WTC11 (cell line): ENCODE results near the gene NAV2. TPM values are rescaled to one million over a fixed set of nuclear protein-coding genes. Genes with fewer than 3 reads are reported as not detected.

Experiments
- ATAC-seq: fragments of 200-7000 bp; cut with Tn5 transposase; 2 replicates; pipeline ENCODE4 v1.10.0; 2021; ENCODE audit warnings: mild to moderate bottlenecking, moderate library complexity
- CTCF ChIA-PET: fragments of 300-600 bp; sonication (Branson Sonifier 250); formaldehyde crosslinking; loops from one replicate; lab custom pipeline; 2021; ENCODE audit warnings: antibody characterized with exemption; lab: Charles Lee
- POLR2A ChIA-PET: fragments of 350-600 bp; sonication (Branson Sonifier 250); formaldehyde crosslinking; loops from one replicate; lab custom pipeline; 2021; ENCODE audit warnings: antibody characterized with exemption; lab: Charles Lee
- DNase-seq: peaks from one replicate; pipeline ENCODE4 v3.0.0; 2021; ENCODE audit warnings: low spot score
- H3K27ac Mint-ChIP-seq: 2 replicates; pipeline ENCODE4 v1.8.0; 2021; ENCODE audit warnings: mixed read lengths
- H3K27me3 Mint-ChIP-seq: 2 replicates; pipeline ENCODE4 v1.8.0; 2021; ENCODE audit warnings: low read depth, mild to moderate bottlenecking, moderate library complexity, mixed read lengths
- H3K36me3 Mint-ChIP-seq: 2 replicates; pipeline ENCODE4 v1.8.0; 2021; ENCODE audit warnings: mixed read lengths
- H3K4me1 Mint-ChIP-seq: 2 replicates; pipeline ENCODE4 v1.8.0; 2022; ENCODE audit warnings: mixed read lengths
- H3K4me3 Mint-ChIP-seq: 2 replicates; pipeline ENCODE4 v1.8.0; 2021; ENCODE audit warnings: mild to moderate bottlenecking, moderate library complexity, mixed read lengths
- H3K9me3 Mint-ChIP-seq: 2 replicates; pipeline ENCODE4 v1.8.0; 2021; ENCODE audit warnings: mixed read lengths
- CREM ChIP-seq: sonication (generic); formaldehyde crosslinking; IDR thresholded peaks from 2 replicates; pipeline ENCODE4 v1.8.1; 2022; ENCODE audit warnings: mild to moderate bottlenecking, missing genetic modification reagents, moderate library complexity
- E2F5 ChIP-seq: sonication (generic); formaldehyde crosslinking; IDR thresholded peaks from 2 replicates; pipeline ENCODE4 v1.8.1; 2022; ENCODE audit warnings: mild to moderate bottlenecking, moderate library complexity, missing genetic modification reagents
- FOXJ3 ChIP-seq: sonication (generic); formaldehyde crosslinking; IDR thresholded peaks from 2 replicates; pipeline ENCODE4 v1.9.0; 2021; ENCODE audit warnings: missing genetic modification reagents, mild to moderate bottlenecking, borderline replicate concordance
- IRF2 ChIP-seq: sonication (generic); formaldehyde crosslinking; IDR thresholded peaks from 2 replicates; pipeline ENCODE4 v1.8.0; 2022; ENCODE audit warnings: low read depth, missing genetic modification reagents, borderline replicate concordance
- JAZF1 ChIP-seq: fragments of 250-450 bp; sonication (Bioruptor Pico); IDR thresholded peaks from 2 replicates; pipeline ENCODE4 v1.9.0; 2021; ENCODE audit warnings: moderate library complexity, mild to moderate bottlenecking, inconsistent platforms
- KAT7 ChIP-seq: sonication (generic); formaldehyde crosslinking; IDR thresholded peaks from 2 replicates; pipeline ENCODE4 v1.8.1; 2023; ENCODE audit warnings: missing genetic modification reagents, mild to moderate bottlenecking, borderline replicate concordance
- MXD4 ChIP-seq: fragments of 250-450 bp; sonication (Bioruptor Pico); IDR thresholded peaks from 2 replicates; pipeline ENCODE4 v1.8.0; 2021; ENCODE audit warnings: mild to moderate bottlenecking, moderate library complexity, borderline replicate concordance
- NFATC4 ChIP-seq: fragments of 250-450 bp; sonication (Bioruptor Pico); IDR thresholded peaks from 2 replicates; pipeline ENCODE4 v1.9.0; 2021; ENCODE audit warnings: mild to moderate bottlenecking
- NFE2L1 ChIP-seq: sonication (generic); formaldehyde crosslinking; IDR thresholded peaks from 2 replicates; pipeline ENCODE4 v1.8.1; 2023; ENCODE audit warnings: missing genetic modification reagents
- NR1H2 ChIP-seq: sonication (generic); formaldehyde crosslinking; IDR thresholded peaks from 2 replicates; pipeline ENCODE4 v1.9.0; 2021; ENCODE audit warnings: mild to moderate bottlenecking, moderate library complexity, missing genetic modification reagents
- NR2C2 ChIP-seq: sonication (generic); formaldehyde crosslinking; IDR thresholded peaks from 2 replicates; pipeline ENCODE4 v1.8.0; 2022; ENCODE audit warnings: mild to moderate bottlenecking, missing genetic modification reagents
- SP1 ChIP-seq: sonication (generic); formaldehyde crosslinking; conservative IDR thresholded peaks from 2 replicates; pipeline ENCODE4 v1.8.1; 2022; ENCODE audit warnings: missing genetic modification reagents
- TP53 ChIP-seq: sonication (generic); formaldehyde crosslinking; IDR thresholded peaks from 2 replicates; pipeline ENCODE4 v1.8.1; 2023; ENCODE audit warnings: mild to moderate bottlenecking, missing genetic modification reagents
- USF1 ChIP-seq: sonication (generic); formaldehyde crosslinking; IDR thresholded peaks from 2 replicates; pipeline ENCODE4 v1.8.0; 2022; ENCODE audit warnings: mild to moderate bottlenecking, missing genetic modification reagents
- ZNF121 ChIP-seq: sonication (generic); formaldehyde crosslinking; IDR thresholded peaks from 2 replicates; pipeline ENCODE4 v1.8.0; 2023; ENCODE audit warnings: missing genetic modification reagents
- ZNF138 ChIP-seq: sonication (generic); formaldehyde crosslinking; conservative IDR thresholded peaks from 2 replicates; pipeline ENCODE4 v1.8.1; 2022; ENCODE audit warnings: mild to moderate bottlenecking, moderate library complexity, missing genetic modification reagents
- ZNF317 ChIP-seq: sonication (generic); formaldehyde crosslinking; IDR thresholded peaks from 2 replicates; pipeline ENCODE4 v1.8.1; 2023; ENCODE audit warnings: low read depth, mild to moderate bottlenecking, moderate library complexity, missing genetic modification reagents, borderline replicate concordance
- ZNF671 ChIP-seq: fragments of 250-450 bp; sonication (Bioruptor Pico); IDR thresholded peaks from 2 replicates; pipeline ENCODE4 v1.8.0; 2021; ENCODE audit warnings: mild to moderate bottlenecking
- total RNA-seq: library from RNA; stranded (reverse); gene quantifications from 3 replicates; pipeline ENCODE4 v1.2.3, GENCODE V29; 2021
- TF ChIP-seq, protein P1 (sequence below): sonication (generic); formaldehyde crosslinking; IDR thresholded peaks from 2 replicates; pipeline ENCODE4 v1.8.0; 2022; ENCODE audit warnings: mild to moderate bottlenecking, missing genetic modification reagents
- TF ChIP-seq, protein P2 (sequence below): sonication (generic); formaldehyde crosslinking; IDR thresholded peaks from 2 replicates; pipeline ENCODE4 v1.8.1; 2023; ENCODE audit warnings: mild to moderate bottlenecking, missing genetic modification reagents
- TF ChIP-seq, protein P3 (sequence below): fragments of 250-450 bp; sonication (Bioruptor Pico); conservative IDR thresholded peaks from 2 replicates; pipeline ENCODE4 v1.9.0; 2021; ENCODE audit warnings: mild to moderate bottlenecking
- TF ChIP-seq, protein P4 (sequence below): sonication (generic); formaldehyde crosslinking; IDR thresholded peaks from 2 replicates; pipeline ENCODE4 v1.8.1; 2023; ENCODE audit warnings: mild to moderate bottlenecking, missing genetic modification reagents, moderate library complexity
- TF ChIP-seq, protein P5 (sequence below): sonication (generic); formaldehyde crosslinking; IDR thresholded peaks from 2 replicates; pipeline ENCODE4 v1.8.1; 2022; ENCODE audit warnings: mild to moderate bottlenecking, missing genetic modification reagents, moderate library complexity, borderline replicate concordance
- TF ChIP-seq, protein P6 (sequence below): fragments of 250-450 bp; sonication (Bioruptor Pico); IDR thresholded peaks from 2 replicates; pipeline ENCODE4 v1.8.0; 2021; ENCODE audit warnings: mild to moderate bottlenecking

Gene NAV2
- total RNA-seq, 1 experiment from 2014 or later = 42.8 TPM

DNA sequence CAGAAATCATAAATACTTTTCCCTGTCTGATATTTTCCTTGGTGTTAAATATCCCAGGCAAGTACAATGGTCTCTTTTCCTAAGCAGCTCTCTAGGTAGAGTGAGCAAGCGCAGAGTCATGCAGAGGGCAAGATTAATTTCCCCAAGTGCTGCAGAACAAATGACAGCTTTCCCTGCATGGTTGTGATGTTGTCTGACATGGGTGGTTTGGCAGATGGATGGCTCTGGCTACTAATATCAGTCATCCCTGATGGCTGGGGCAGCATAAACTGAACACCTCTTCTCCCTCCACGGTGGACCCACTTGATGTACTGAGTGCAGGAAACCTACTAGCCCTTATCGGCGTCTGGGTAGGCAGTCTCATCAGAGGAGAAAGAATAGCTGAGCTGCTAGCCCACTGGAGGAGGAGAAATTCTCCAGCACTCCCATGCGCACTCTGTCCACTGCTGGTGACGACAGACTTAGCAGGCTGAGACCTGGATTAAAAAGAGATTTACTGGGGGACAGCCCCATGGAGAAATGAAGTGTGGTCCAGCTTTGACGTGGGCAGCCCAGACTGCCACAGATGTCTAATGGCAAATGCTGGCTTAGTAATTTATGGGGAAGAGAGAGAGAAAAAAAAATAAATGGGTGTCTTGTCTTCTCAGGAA, 244.8 kb downstream of the NAV2 start:
- ATAC-seq = no peak
- Mint-ChIP-seq H3K27ac (peak overlapping the region; percentile 59; the same call in 1 of the 2 replicates), H3K4me1 (peaks cover 41% of the 10 kb centered on the region), H3K36me3 (peaks cover 12% of the 10 kb centered on the region; the same call in 1 of the 2 replicates), H3K27me3 (no peaks in the 10 kb centered on the region), H3K4me3 (no peak overlapping the region), H3K9me3 (no peaks in the 10 kb centered on the region)
- DNase-seq = no peak
- no peak for TF ChIP-seq JAZF1 (CRISPR knock-in tag)
- TF ChIP-seq ZNF138 (CRISPR knock-in tag) = no peak
- TF ChIP-seq, protein P1, sequence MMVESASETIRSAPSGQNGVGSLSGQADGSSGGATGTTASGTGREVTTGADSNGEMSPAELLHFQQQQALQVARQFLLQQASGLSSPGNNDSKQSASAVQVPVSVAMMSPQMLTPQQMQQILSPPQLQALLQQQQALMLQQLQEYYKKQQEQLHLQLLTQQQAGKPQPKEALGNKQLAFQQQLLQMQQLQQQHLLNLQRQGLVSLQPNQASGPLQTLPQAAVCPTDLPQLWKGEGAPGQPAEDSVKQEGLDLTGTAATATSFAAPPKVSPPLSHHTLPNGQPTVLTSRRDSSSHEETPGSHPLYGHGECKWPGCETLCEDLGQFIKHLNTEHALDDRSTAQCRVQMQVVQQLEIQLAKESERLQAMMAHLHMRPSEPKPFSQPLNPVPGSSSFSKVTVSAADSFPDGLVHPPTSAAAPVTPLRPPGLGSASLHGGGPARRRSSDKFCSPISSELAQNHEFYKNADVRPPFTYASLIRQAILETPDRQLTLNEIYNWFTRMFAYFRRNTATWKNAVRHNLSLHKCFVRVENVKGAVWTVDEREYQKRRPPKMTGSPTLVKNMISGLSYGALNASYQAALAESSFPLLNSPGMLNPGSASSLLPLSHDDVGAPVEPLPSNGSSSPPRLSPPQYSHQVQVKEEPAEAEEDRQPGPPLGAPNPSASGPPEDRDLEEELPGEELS (CRISPR knock-in tag) = no peak
- TF ChIP-seq, protein P2, sequence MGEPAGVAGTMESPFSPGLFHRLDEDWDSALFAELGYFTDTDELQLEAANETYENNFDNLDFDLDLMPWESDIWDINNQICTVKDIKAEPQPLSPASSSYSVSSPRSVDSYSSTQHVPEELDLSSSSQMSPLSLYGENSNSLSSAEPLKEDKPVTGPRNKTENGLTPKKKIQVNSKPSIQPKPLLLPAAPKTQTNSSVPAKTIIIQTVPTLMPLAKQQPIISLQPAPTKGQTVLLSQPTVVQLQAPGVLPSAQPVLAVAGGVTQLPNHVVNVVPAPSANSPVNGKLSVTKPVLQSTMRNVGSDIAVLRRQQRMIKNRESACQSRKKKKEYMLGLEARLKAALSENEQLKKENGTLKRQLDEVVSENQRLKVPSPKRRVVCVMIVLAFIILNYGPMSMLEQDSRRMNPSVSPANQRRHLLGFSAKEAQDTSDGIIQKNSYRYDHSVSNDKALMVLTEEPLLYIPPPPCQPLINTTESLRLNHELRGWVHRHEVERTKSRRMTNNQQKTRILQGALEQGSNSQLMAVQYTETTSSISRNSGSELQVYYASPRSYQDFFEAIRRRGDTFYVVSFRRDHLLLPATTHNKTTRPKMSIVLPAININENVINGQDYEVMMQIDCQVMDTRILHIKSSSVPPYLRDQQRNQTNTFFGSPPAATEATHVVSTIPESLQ (CRISPR knock-in tag) = no peak
- no peak for TF ChIP-seq NR2C2
- TF ChIP-seq, protein P3, sequence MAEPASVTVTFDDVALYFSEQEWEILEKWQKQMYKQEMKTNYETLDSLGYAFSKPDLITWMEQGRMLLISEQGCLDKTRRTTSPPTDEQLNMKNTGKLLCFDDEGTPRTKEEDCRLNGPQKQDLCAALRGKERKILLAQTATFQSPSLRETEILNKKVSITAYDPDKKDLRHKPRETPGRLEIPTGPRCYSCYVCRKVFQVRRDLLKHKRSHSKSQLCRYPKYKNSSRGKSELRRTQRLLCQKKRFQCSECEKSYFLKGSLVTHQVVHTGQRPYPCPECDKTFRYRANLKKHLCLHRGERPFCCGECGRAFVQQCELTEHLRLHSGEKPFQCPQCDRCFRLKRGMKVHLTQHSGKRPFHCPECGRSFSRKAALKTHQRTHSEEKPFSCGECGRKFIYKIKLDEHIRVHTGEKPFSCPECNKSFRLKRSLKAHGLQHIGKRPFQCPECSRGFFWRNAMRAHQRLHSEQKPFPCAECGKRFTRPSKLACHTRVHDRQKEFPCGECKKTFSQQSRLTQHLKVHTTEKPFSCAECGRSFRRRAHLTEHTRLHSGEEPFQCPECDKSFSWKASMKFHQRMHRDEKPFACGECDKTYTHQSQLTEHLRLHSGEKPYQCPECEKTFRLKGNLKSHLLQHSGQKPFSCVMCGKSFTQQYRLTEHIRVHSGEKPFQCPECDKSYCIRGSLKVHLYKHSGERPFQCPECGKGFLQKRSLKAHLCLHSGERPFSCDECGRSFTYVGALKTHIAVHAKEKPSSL (CRISPR knock-in tag) = no peak
- no peak for TF ChIP-seq MXD4 (CRISPR knock-in tag)
- TF ChIP-seq ZNF671 = no peak
- TF ChIP-seq TP53 = no peak
- TF ChIP-seq, protein P4, sequence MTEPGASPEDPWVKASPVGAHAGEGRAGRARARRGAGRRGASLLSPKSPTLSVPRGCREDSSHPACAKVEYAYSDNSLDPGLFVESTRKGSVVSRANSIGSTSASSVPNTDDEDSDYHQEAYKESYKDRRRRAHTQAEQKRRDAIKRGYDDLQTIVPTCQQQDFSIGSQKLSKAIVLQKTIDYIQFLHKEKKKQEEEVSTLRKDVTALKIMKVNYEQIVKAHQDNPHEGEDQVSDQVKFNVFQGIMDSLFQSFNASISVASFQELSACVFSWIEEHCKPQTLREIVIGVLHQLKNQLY (CRISPR knock-in tag) = no peak
- TF ChIP-seq NFATC4 (CRISPR knock-in tag) = no peak
- POLR2A ChIA-PET = no interaction called here
- CTCF ChIA-PET = interaction anchor here (0.9 to 1.2 kb wide), 2 partner anchors 33 to 93 kb away, joined by 3 to 4 read pairs; no protein-coding TSS in a partner anchor

- H3K36me3 Mint-ChIP-seq = peaks cover 12% of the 10 kb centered on the region; the same call in 1 of the 2 replicates
- H3K4me3 Mint-ChIP-seq = no peak overlapping the region
- no peaks in the 10 kb centered on the region for H3K9me3 Mint-ChIP-seq
- no peak overlapping the region for H3K27ac Mint-ChIP-seq
- no peak for ATAC-seq
- peaks cover 34% of the 10 kb centered on the region for H3K4me1 Mint-ChIP-seq
- DNase-seq = no peak
- CTCF ChIA-PET = interaction anchor here (1.2 kb wide), 1 partner anchor 32 kb away, joined by 3 read pairs; no protein-coding TSS in a partner anchor
- H3K27me3 Mint-ChIP-seq = no peaks in the 10 kb centered on the region
- POLR2A ChIA-PET = no interaction called here
- TF ChIP-seq ZNF317 (CRISPR knock-in tag) = no peak
- TF ChIP-seq, protein P5, sequence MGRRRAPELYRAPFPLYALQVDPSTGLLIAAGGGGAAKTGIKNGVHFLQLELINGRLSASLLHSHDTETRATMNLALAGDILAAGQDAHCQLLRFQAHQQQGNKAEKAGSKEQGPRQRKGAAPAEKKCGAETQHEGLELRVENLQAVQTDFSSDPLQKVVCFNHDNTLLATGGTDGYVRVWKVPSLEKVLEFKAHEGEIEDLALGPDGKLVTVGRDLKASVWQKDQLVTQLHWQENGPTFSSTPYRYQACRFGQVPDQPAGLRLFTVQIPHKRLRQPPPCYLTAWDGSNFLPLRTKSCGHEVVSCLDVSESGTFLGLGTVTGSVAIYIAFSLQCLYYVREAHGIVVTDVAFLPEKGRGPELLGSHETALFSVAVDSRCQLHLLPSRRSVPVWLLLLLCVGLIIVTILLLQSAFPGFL (CRISPR knock-in tag) = no peak
- no peak for TF ChIP-seq ZNF138 (CRISPR knock-in tag)
- TF ChIP-seq USF1 (CRISPR knock-in tag) = no peak
- TF ChIP-seq E2F5 (CRISPR knock-in tag) = no peak
- TF ChIP-seq FOXJ3 (CRISPR knock-in tag) = no peak
- TF ChIP-seq ZNF121 (CRISPR knock-in tag) = no peak
- no peak for TF ChIP-seq IRF2 (CRISPR knock-in tag)
- no peak for TF ChIP-seq KAT7 (CRISPR knock-in tag)
- TF ChIP-seq SP1 (CRISPR knock-in tag) = no peak
- no peak for TF ChIP-seq CREM (CRISPR knock-in tag)
- no peak for TF ChIP-seq NR1H2 (CRISPR knock-in tag)
- no peak for TF ChIP-seq NFE2L1 (CRISPR knock-in tag)
- TF ChIP-seq, protein P6, sequence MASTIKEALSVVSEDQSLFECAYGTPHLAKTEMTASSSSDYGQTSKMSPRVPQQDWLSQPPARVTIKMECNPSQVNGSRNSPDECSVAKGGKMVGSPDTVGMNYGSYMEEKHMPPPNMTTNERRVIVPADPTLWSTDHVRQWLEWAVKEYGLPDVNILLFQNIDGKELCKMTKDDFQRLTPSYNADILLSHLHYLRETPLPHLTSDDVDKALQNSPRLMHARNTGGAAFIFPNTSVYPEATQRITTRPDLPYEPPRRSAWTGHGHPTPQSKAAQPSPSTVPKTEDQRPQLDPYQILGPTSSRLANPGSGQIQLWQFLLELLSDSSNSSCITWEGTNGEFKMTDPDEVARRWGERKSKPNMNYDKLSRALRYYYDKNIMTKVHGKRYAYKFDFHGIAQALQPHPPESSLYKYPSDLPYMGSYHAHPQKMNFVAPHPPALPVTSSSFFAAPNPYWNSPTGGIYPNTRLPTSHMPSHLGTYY (CRISPR knock-in tag) = no peak
These were observed 245.6 kb downstream of the NAV2 start for GRCh38 chr11:19958204-19958603.
